Calu3 (cell line): ENCODE measurements around the gene CETP. TPM values are rescaled to one million over a fixed set of nuclear protein-coding genes. Genes with fewer than 3 reads are reported as not detected.

Experiments used
- BruUV-seq: library from RNA; stranded (reverse); fragments of 400-500 nt; replicated peaks from 2 replicates; lab custom pipeline; 2021; lab: Mats Ljungman, UMichigan
- CTCF ChIA-PET: fragments of 300-600 bp; sonication (Branson Sonifier 250); formaldehyde crosslinking; loops from one replicate; lab custom pipeline; 2022; ENCODE audit warnings: antibody characterized with exemption; lab: Charles Lee
- DNase-seq: peaks from one replicate; pipeline ENCODE4 v3.0.0; 2022
- H3K27ac Mint-ChIP-seq: one replicate; pipeline ENCODE4 v1.8.0; 2022; ENCODE audit warnings: mixed read lengths; ENCODE audit not compliant: unreplicated experiment
- H3K27me3 Mint-ChIP-seq: one replicate; pipeline ENCODE4 v1.8.0; 2022; ENCODE audit warnings: mixed read lengths; ENCODE audit not compliant: unreplicated experiment
- H3K36me3 Mint-ChIP-seq: one replicate; pipeline ENCODE4 v1.8.0; 2022; ENCODE audit warnings: mild to moderate bottlenecking, moderate library complexity, mixed read lengths; ENCODE audit not compliant: insufficient read depth, unreplicated experiment
- H3K4me1 Mint-ChIP-seq: one replicate; pipeline ENCODE4 v1.8.0; 2022; ENCODE audit warnings: mild to moderate bottlenecking, low read depth, mixed read lengths; ENCODE audit not compliant: unreplicated experiment
- H3K4me3 Mint-ChIP-seq: one replicate; pipeline ENCODE4 v1.8.0; 2022; ENCODE audit warnings: mild to moderate bottlenecking, low read depth, moderate library complexity, mixed read lengths; ENCODE audit not compliant: unreplicated experiment
- H3K9me3 Mint-ChIP-seq: one replicate; pipeline ENCODE4 v1.8.0; 2022; ENCODE audit warnings: low read depth, mixed read lengths; ENCODE audit not compliant: unreplicated experiment
- intact Hi-C: fragments of 100-400 bp; cut with micrococcal nuclease; formaldehyde crosslinking; loops from one replicate; pipeline ENCODE4 v1.10.0; 2022; ENCODE audit not compliant: unreplicated experiment
- total RNA-seq: library from RNA; stranded (reverse); gene quantifications from 2 replicates; pipeline ENCODE4 v1.2.3, GENCODE V29; 2022
- TF ChIP-seq, protein P1 (sequence below): fragments of 200-600 bp; IDR thresholded peaks from one replicate; pipeline ENCODE4 v1.8.0; 2022; ENCODE audit warnings: antibody characterized with exemption; ENCODE audit not compliant: unreplicated experiment

The CETP gene
- total RNA-seq, 1 experiment from 2014 or later, result not detected

DNA sequence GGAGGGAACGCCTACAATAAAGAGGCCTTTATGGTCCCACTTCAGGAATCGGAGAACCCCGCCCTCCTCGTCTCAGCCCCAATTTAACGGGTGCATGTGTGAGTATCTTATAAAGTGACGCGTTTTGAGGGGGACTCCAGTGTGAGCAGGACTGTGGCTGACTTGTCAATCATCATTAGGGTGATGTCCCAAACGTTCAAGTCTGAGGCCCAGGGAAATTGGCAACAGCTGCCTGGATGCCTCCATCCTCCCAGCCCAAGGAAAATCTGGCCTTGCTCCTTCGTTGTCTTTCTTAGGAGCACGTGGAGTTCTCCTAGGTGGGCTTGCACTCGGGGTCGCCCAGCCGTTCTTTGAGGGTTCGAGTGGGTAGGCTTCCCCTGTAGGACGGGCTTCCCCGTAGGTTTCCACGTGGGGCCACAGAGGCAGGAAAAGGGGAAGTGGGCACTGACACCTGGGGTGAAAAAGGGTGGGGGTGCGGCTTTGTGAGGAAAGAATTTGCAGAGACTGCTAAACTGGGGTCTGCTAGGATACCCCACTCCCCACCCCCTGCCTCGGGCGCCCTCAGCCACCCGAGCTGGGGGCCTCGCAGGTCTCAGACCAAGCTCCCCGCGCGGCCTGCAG lies 30.4 kb upstream of the CETP start:
- peaks cover 2% of the 10 kb centered on the region for H3K9me3 Mint-ChIP-seq
- TF ChIP-seq, protein P1, sequence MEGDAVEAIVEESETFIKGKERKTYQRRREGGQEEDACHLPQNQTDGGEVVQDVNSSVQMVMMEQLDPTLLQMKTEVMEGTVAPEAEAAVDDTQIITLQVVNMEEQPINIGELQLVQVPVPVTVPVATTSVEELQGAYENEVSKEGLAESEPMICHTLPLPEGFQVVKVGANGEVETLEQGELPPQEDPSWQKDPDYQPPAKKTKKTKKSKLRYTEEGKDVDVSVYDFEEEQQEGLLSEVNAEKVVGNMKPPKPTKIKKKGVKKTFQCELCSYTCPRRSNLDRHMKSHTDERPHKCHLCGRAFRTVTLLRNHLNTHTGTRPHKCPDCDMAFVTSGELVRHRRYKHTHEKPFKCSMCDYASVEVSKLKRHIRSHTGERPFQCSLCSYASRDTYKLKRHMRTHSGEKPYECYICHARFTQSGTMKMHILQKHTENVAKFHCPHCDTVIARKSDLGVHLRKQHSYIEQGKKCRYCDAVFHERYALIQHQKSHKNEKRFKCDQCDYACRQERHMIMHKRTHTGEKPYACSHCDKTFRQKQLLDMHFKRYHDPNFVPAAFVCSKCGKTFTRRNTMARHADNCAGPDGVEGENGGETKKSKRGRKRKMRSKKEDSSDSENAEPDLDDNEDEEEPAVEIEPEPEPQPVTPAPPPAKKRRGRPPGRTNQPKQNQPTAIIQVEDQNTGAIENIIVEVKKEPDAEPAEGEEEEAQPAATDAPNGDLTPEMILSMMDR, result no peak
- intact Hi-C loops, result loop anchor here (10.0 kb wide), 2 partner anchors 67 to 323 kb away; partner anchors contain the start of gene SLC12A3
- H3K4me1 Mint-ChIP-seq, result peaks cover 12% of the 10 kb centered on the region
- peak overlapping the region; percentile 100 for H3K27ac Mint-ChIP-seq
- H3K4me3 Mint-ChIP-seq, result peak overlapping the region; percentile 96
- CTCF ChIA-PET, result interaction anchor here (0.7 kb wide), 2 partner anchors 54 to 129 kb away, joined by 4 to 5 read pairs; no protein-coding TSS in a partner anchor
- BruUV-seq, result TSS peak; percentile 98
- no peak for DNase-seq
- H3K36me3 Mint-ChIP-seq, result peaks cover 58% of the 10 kb centered on the region
- peaks cover 13% of the 10 kb centered on the region for H3K27me3 Mint-ChIP-seq

DNA sequence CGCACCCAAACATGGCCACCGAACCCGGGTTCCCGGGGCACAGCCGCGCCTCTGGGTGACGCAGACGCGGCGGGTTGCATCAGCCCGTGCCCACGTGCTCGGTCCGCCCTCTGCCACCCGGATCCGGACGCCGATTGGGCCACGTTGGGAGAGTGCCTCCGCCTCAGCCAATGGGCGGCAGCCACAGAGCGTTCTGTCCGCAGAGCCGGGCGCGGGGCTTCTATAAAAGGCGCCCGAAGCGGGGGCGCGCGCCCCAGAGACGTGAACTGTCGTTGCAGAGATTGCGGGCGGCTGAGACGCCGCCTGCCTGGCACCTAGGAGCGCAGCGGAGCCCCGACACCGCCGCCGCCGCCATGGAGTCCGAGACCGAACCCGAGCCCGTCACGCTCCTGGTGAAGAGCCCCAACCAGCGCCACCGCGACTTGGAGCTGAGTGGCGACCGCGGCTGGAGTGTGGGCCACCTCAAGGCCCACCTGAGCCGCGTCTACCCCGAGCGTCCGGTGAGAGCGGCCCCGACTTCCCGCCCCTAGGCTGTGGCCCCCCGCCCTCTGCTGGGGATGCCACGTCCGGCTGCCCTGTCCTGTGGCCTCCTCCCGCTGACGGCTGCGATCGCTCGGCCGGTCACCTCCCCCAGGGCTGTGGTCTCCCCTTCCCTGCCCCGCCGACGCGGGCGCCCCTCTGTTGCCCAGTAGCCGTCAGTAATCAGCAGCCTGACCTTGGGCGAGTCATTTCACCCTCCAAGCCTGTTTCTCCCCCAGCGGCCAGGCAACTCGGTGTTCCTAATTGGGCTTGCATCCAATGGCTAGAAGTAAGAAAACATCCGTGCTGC lies 29.6 kb upstream of the CETP start, which contains the start of gene HERPUD1:
Gene HERPUD1, plus strand, starts transcription at position 251 of the 829 bp plus-strand sequence. Its CDS starts 103 bp downstream, at position 354.
- TF ChIP-seq, protein P1, result peak; percentile 20
- Mint-ChIP-seq H3K27ac (peak within 1 kb of the TSS; percentile 100), H3K4me1 (peaks cover 12% of the 10 kb centered on the region), H3K9me3 (peaks cover 2% of the 10 kb centered on the region), H3K36me3 (peaks cover 65% of the 10 kb centered on the region), H3K4me3 (peak within 1 kb of the TSS; percentile 96), H3K27me3 (peaks cover 13% of the 10 kb centered on the region)
- peak; percentile 99 for DNase-seq
- intact Hi-C loops, result loop anchor here (10.0 kb wide), 2 partner anchors 67 to 323 kb away; partner anchors contain the start of gene SLC12A3
- CTCF ChIA-PET, result no interaction called here
- no TSS peak for BruUV-seq

DNA sequence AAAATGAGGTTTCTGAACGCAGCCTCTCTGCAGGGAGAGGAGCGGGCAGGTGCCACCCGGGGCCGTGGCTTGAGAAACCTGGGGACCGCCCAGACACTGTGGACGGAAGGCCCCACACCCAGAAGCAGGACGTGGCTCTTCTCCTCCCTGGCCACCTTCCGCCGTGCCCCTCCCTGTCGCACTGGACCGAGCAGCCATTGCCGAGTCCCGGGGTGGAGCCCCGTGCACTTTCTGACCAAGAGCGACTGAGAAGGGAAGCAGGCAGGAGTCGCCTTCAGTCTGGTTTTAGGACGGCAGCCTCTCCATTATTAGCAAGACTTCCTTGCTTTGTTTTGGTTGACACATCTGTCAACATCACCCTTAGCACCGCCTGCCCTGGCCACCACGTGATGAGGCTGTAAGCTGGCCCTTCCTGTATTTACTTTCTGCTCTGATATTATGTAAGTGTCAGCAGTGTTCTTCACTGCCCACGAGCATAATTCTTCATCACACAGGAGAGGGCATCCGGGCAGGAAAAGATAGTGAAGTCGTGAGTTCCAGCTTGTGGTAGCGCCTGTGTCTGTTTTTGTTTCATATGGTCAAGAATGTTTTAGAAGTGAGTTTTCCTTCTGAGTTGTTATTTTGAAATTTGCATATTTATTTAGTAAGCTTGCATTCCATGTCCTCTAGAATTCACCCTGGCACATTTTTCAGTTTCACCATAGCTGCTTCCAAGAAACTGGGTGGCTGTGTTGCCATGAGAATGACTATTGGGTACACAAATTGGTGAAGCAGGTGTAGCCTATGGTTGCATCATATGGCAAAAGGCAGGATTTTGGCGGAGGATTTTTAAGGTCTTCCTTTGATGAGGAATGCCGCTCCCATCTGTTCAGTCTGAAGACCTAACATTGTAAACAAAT lies 28.8 kb upstream of the CETP start:
- Mint-ChIP-seq H3K27me3 (peaks cover 13% of the 10 kb centered on the region), H3K4me1 (peaks cover 12% of the 10 kb centered on the region), H3K36me3 (peaks cover 74% of the 10 kb centered on the region), H3K27ac (peak overlapping the region; percentile 100), H3K4me3 (peak overlapping the region; percentile 96), H3K9me3 (peaks cover 2% of the 10 kb centered on the region)
- no TSS peak for BruUV-seq
- TF ChIP-seq, protein P1, result no peak
- CTCF ChIA-PET, result no interaction called here
- peak; percentile 72 for DNase-seq
- intact Hi-C loops, result loop anchor here (10.0 kb wide), 2 partner anchors 68 to 322 kb away; partner anchors contain the start of gene SLC12A3
